IMR-90 (cell line): ENCODE measurements around the gene PTBP2. TPM values are rescaled to one million over a fixed set of nuclear protein-coding genes. Genes with fewer than 3 reads are reported as not detected.

ENCODE experiments used
- ATAC-seq: fragments of 200-7000 bp; cut with Tn5 transposase; 2 replicates; pipeline ENCODE4 v1.9.1; 2020; ENCODE audit warnings: low read depth, mild to moderate bottlenecking, moderate library complexity
- BruUV-seq: library from RNA; stranded (reverse); fragments of 400-500 nt; replicated peaks from 2 replicates; lab custom pipeline; 2021; lab: Mats Ljungman, UMichigan
- CTCF ChIA-PET: fragments of 300-600 bp; formaldehyde crosslinking; extraction: SDS; loops from one replicate; lab custom pipeline; 2021; ENCODE audit warnings: antibody characterized with exemption; lab: Yijun Ruan, JAX
- POLR2A ChIA-PET: fragments of 300-600 bp; sonication (Branson Sonifier 250); formaldehyde crosslinking; loops from one replicate; lab custom pipeline; 2022; ENCODE audit warnings: antibody characterized with exemption; ENCODE audit not compliant: unreplicated experiment; lab: Charles Lee
- DNase-seq: peaks from one replicate; pipeline ENCODE4 v3.0.0; 2013
- H2AFZ ChIP-seq: replicated peaks from 2 replicates; pipeline ENCODE3; 2013; ENCODE audit warnings: low read length, mild to moderate bottlenecking; ENCODE audit not compliant: poor library complexity
- H2AK5ac ChIP-seq: 2 replicates; pipeline ENCODE4 v1.6.1; 2013; ENCODE audit warnings: low read depth, low read length, inconsistent platforms
- H2AK9ac ChIP-seq: replicated peaks from 2 replicates; pipeline ENCODE3; 2013; ENCODE audit warnings: mild to moderate bottlenecking, low read depth, low read length, moderate library complexity; ENCODE audit not compliant: poor library complexity
- H2BK120ac ChIP-seq: 2 replicates; pipeline ENCODE4 v1.6.1; 2013; ENCODE audit warnings: low read depth, low read length, inconsistent platforms
- H2BK15ac ChIP-seq: 3 replicates; pipeline ENCODE4 v1.6.1; 2013; ENCODE audit warnings: low read depth, low read length, inconsistent platforms
- H2BK20ac ChIP-seq: 2 replicates; pipeline ENCODE4 v1.6.1; 2013; ENCODE audit warnings: low read depth, mild to moderate bottlenecking, inconsistent platforms, low read length, moderate library complexity
- H2BK5ac ChIP-seq: 2 replicates; pipeline ENCODE4 v1.6.1; 2013; ENCODE audit warnings: mild to moderate bottlenecking, low read depth, low read length, inconsistent platforms; ENCODE audit not compliant: poor library complexity, severe bottlenecking
- H3K14ac ChIP-seq: replicated peaks from 2 replicates; pipeline ENCODE4 v1.6.1; 2013; ENCODE audit warnings: low read depth, low read length, inconsistent platforms
- H3K18ac ChIP-seq: 2 replicates; pipeline ENCODE4 v1.6.1; 2013; ENCODE audit warnings: low read depth, low read length, control low read depth
- H3K23ac ChIP-seq: 2 replicates; pipeline ENCODE4 v1.6.1; 2013; ENCODE audit warnings: low read depth, low read length, inconsistent platforms
- H3K27ac ChIP-seq: 2 replicates; pipeline ENCODE4 v1.5.1; 2013; ENCODE audit warnings: mild to moderate bottlenecking, control low read depth, low read length; ENCODE audit not compliant: insufficient read depth
- H3K27me3 ChIP-seq: 2 replicates; pipeline ENCODE4 v1.6.1; 2013; ENCODE audit warnings: low read length; ENCODE audit not compliant: control insufficient read depth, insufficient read depth
- H3K36me3 ChIP-seq: 2 replicates; pipeline ENCODE4 v1.6.1; 2013; ENCODE audit warnings: low read length, mixed read lengths; ENCODE audit not compliant: control insufficient read depth, insufficient read depth
- H3K4ac ChIP-seq: 2 replicates; pipeline ENCODE4 v1.6.1; 2013; ENCODE audit warnings: low read depth, low read length, inconsistent platforms
- H3K4me1 ChIP-seq: 2 replicates; pipeline ENCODE4 v1.6.1; 2013; ENCODE audit warnings: low read length, mixed read lengths; ENCODE audit not compliant: control insufficient read depth, insufficient read depth
- H3K4me2 ChIP-seq: 2 replicates; pipeline ENCODE4 v1.6.1; 2013; ENCODE audit warnings: low read depth, mild to moderate bottlenecking, control low read depth, low read length, moderate library complexity
- H3K4me3 ChIP-seq: 2 replicates; pipeline ENCODE4 v1.5.1; 2013; ENCODE audit warnings: low read depth, mild to moderate bottlenecking, control low read depth, low read length, moderate library complexity; ENCODE audit not compliant: insufficient read depth
- H3K56ac ChIP-seq: 2 replicates; pipeline ENCODE4 v1.6.1; 2013; ENCODE audit warnings: low read length, inconsistent platforms; ENCODE audit not compliant: insufficient read depth; ENCODE audit errors: extremely low read depth
- H3K79me1 ChIP-seq, 2 experiments: 2 replicates each; pipeline ENCODE4 v1.6.1; 2013; ENCODE audit warnings: low read length in 2 of 2, inconsistent platforms in 1 of 2, low read depth in 1 of 2
- H3K9ac ChIP-seq: 2 replicates; pipeline ENCODE4 v1.6.1; 2013; ENCODE audit warnings: low read depth, low read length, control low read depth
- H3K9me1 ChIP-seq: 2 replicates; pipeline ENCODE4 v1.6.1; 2013; ENCODE audit warnings: low read length, inconsistent platforms; ENCODE audit not compliant: insufficient read depth
- H3K9me3 ChIP-seq: 2 replicates; pipeline ENCODE4 v1.6.1; 2013; ENCODE audit warnings: low read length; ENCODE audit not compliant: control insufficient read depth, insufficient read depth
- H4K20me1 ChIP-seq: 2 replicates; pipeline ENCODE4 v1.6.1; 2013; ENCODE audit warnings: low read length, inconsistent platforms; ENCODE audit not compliant: insufficient read depth
- H4K5ac ChIP-seq: 2 replicates; pipeline ENCODE4 v1.6.1; 2013; ENCODE audit warnings: mild to moderate bottlenecking, low read depth, low read length, control low read depth
- H4K8ac ChIP-seq, 2 experiments: 2 replicates each; pipeline ENCODE4 v1.6.1; 2013; ENCODE audit warnings: low read depth in 2 of 2, low read length in 2 of 2, control low read depth in 1 of 2, inconsistent platforms in 1 of 2
- H4K91ac ChIP-seq: 2 replicates; pipeline ENCODE4 v1.6.1; 2013; ENCODE audit warnings: low read depth, low read length, inconsistent platforms; ENCODE audit not compliant: insufficient read depth
- RFX5 ChIP-seq: IDR thresholded peaks from 2 replicates; pipeline ENCODE4 v1.8.0; 2012; ENCODE audit warnings: low read depth, mild to moderate bottlenecking, low read length, moderate library complexity
- WGBS, 2 experiments: methylation state at CpG; one replicate each; pipeline versions ENCODE4 v1.1.5 to v1.1.7; 2013; ENCODE audit warnings: missing lambda C conversion rate in 2 of 2; ENCODE audit not compliant: insufficient read length in 1 of 2; ENCODE audit errors: extremely low coverage in 2 of 2; 5-methylcytosine and 5-hydroxymethylcytosine counted together
- dilution Hi-C: fragments of 300-500 bp; cut with HindIII; formaldehyde crosslinking; loops from one replicate; pipeline ENCODE4 v1.14.3; 2018; ENCODE audit warnings: low sequenced_read_pairs; ENCODE audit not compliant: unreplicated experiment
- in situ Hi-C: fragments of 300-500 bp; cut with MboI; formaldehyde crosslinking; loops from 3 replicates; pipeline ENCODE4 v1.14.3; 2019; ENCODE audit warnings: low sequenced_read_pairs, inconsistent platforms, mixed read lengths
- intact Hi-C: fragments of 100-400 bp; cut with micrococcal nuclease; formaldehyde crosslinking; loops from 2 replicates; pipeline ENCODE4 v1.10.0; 2022
- polyA plus RNA-seq, 3 experiments: library from polyadenylated mRNA; depleted of rRNA; stranded (reverse); fragments of >200 nt; gene quantifications; 2 replicates each; pipeline ENCODE4 v1.2.3, GENCODE V29; 2012; ENCODE audit warnings: low replicate concordance in 1 of 3
- total RNA-seq: library from RNA; depleted of rRNA; stranded (reverse); fragments of >200 nt; gene quantifications from 2 replicates; pipeline ENCODE4 v1.2.3, GENCODE V29; 2012

Gene PTBP2
- total and polyA plus RNA-seq, 2 of the 4 experiments (the other 2 are of a cell fraction) = 9.7 to 37.8 TPM

GRCh38 chr1:96741335-96741734 is 19.8 kb downstream of the PTBP2 start:
- Histone ChIP-seq H4K91ac (no peak overlapping the region), H3K79me1 (peaks cover 3 to 25% of the 10 kb centered on the region in 2 experiments; a peak in 3 of 4 replicates), H3K27ac (no peak overlapping the region), H3K36me3 (peaks cover 13% of the 10 kb centered on the region), H3K27me3 (no peaks in the 10 kb centered on the region), H3K14ac (no peak overlapping the region), H3K4me3 (no peak overlapping the region), H2BK15ac (no peak overlapping the region), H2AFZ (no peak overlapping the region), H3K18ac (no peak overlapping the region), H2AK9ac (no peak overlapping the region), H4K20me1 (peaks cover 41% of the 10 kb centered on the region), H3K9me3 (peaks cover 1% of the 10 kb centered on the region; the same call in 1 of the 2 replicates), H3K4ac (no peak overlapping the region), H2BK5ac (no peak overlapping the region), H3K4me1 (0 out of 2 replicates have a peak, but pooled peaks cover 2% of the 10 kb centered on the region), H2BK20ac (no peak overlapping the region), H3K9me1 (no peaks in the 10 kb centered on the region; the same call in 1 of the 2 replicates), H4K8ac (no peak overlapping the region), H4K5ac (no peak overlapping the region), H2AK5ac (no peak overlapping the region), H3K4me2 (no peak overlapping the region), H3K23ac (no peak overlapping the region), H3K9ac (no peak overlapping the region), H3K56ac (no peak overlapping the region), H2BK120ac (no peak overlapping the region)
- TF ChIP-seq RFX5 = no peak
- DNase-seq = peak; percentile 10
- ChIA-PET CTCF (no interaction called here), POLR2A (no interaction called here)
- WGBS, 2 experiments = no CpG with 5 or more reads among the region's 5 CpGs
- dilution Hi-C loops (no loop called here), intact Hi-C loops (no loop called here), in situ Hi-C loops (no loop called here)
- no peak for ATAC-seq
- BruUV-seq = no TSS peak
